OCI-LY7 (cell line): Measurements from ENCODE around the gene RNF130.

ENCODE experiments used
- CTCF ChIP-seq: fragments of 200-600 bp; sonication (generic); conservative IDR thresholded peaks from 2 replicates; pipeline ENCODE4 v1.5.1; 2014; ENCODE audit warnings: mild to moderate bottlenecking, antibody characterized with exemption, low read length, moderate library complexity, mixed read lengths
- EZH2phosphoT487 ChIP-seq: fragments of 200-600 bp; sonication (generic); IDR thresholded peaks from 2 replicates; pipeline ENCODE4 v1.6.1; 2018; ENCODE audit warnings: low read depth, borderline replicate concordance, mild to moderate bottlenecking, mixed run types, antibody characterized with exemption, low read length, moderate library complexity, mixed read lengths

- no peak for TF ChIP-seq CTCF
- no peak for TF ChIP-seq EZH2phosphoT487
Observed at GRCh38 chr5:179978792-179979191, 92.8 kb downstream of the RNF130 start.
